Measurements from ENCODE around the gene SPDYE4.

SPDYE4 gene

GRCh38 chr17:8792646-8793045 lies 34.3 kb upstream of the SPDYE4 start:
- H3K27ac ChIP-seq: no peak overlapping the region
- TF ChIP-seq ZFX (IDR thresholded peaks at IDR 0.05; ENCODE audit: borderline replicate concordance): no peak
- TF ChIP-seq, protein P1, sequence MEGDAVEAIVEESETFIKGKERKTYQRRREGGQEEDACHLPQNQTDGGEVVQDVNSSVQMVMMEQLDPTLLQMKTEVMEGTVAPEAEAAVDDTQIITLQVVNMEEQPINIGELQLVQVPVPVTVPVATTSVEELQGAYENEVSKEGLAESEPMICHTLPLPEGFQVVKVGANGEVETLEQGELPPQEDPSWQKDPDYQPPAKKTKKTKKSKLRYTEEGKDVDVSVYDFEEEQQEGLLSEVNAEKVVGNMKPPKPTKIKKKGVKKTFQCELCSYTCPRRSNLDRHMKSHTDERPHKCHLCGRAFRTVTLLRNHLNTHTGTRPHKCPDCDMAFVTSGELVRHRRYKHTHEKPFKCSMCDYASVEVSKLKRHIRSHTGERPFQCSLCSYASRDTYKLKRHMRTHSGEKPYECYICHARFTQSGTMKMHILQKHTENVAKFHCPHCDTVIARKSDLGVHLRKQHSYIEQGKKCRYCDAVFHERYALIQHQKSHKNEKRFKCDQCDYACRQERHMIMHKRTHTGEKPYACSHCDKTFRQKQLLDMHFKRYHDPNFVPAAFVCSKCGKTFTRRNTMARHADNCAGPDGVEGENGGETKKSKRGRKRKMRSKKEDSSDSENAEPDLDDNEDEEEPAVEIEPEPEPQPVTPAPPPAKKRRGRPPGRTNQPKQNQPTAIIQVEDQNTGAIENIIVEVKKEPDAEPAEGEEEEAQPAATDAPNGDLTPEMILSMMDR (IDR thresholded peaks at IDR 0.05): no peak

DNA sequence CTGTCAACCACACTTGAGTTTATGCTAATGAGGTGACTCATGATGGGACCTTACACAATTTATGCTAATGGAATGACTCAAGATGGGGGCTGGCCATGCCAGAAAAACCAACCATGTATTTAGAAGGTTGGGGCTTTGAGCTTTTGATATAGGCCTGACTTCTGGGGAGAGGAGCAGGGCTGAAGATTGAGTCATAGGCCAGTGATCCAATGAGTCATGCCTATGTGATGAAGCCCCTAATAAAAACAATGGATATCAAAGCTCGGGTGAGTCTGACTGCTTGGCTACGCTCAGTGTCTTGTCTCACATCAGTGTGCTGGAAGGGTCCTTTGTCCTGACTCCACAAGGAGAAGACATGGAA lies 33.5 kb upstream of the SPDYE4 start:
- TF ChIP-seq, protein P1 (IDR thresholded peaks at IDR 0.05): no peak
- TF ChIP-seq ZFX (IDR thresholded peaks at IDR 0.05; ENCODE audit: borderline replicate concordance): no peak
- H3K27ac ChIP-seq: no peak overlapping the region

DNA sequence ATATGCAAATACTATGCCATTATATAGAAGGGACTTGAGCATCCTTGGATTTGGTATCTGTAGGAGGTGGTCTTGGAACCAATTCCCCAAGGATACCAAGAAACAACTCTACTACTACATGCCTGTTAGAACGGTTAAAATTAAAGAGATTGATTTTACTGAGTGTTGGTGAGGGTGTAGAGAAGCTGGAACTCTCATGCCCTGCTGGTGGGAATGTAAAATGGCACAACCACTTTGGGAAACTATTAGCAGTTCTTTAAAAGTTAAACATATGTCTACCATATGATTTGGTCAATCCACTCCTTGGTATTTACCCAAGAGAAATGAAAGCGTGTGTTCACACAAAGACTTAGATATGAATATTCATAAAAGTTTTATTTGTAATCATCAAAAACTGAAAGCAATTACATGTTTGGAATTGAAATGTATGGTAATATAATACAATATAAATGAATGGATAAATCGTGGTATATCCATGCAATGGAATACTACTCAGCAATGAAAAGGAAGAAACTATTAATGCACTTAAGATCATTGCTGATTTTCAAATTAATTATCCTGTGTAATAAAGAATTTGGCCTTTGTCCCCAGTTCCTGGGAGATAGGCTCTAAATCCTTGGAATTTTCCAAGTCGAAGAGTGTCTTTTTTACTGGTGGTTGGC lies 33.0 kb upstream of the SPDYE4 start:
- no peak for TF ChIP-seq ZFX (IDR thresholded peaks at IDR 0.05; ENCODE audit: borderline replicate concordance)
- TF ChIP-seq, protein P1 (IDR thresholded peaks at IDR 0.05): no peak
- H3K27ac ChIP-seq: no peak overlapping the region

GRCh38 chr17:8789743-8790142 lies 31.4 kb upstream of the SPDYE4 start:
- TF ChIP-seq, protein P1 (IDR thresholded peaks at IDR 0.05): no peak
- TF ChIP-seq ZFX (IDR thresholded peaks at IDR 0.05; ENCODE audit: borderline replicate concordance): no peak
- no peak overlapping the region for H3K27ac ChIP-seq

DNA sequence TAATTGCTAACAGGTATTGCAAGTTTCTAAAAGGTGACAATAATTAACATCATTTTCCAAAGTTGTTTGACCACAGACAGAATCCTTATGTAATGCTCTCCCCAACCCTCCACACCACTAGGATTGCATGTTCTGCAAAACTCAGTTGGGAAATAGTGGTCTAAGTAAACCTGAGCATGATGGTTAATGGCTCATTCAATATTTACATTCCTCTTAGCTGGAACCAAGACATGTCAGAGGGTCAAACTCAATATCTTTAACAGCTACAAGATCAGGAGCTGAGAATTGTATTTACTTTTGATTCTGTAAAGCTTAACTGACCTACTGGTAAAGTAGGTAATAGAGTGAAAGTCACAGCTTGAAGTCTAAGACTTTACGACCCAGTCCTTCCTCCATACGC lies 30.7 kb upstream of the SPDYE4 start:
- no peak overlapping the region for H3K27ac ChIP-seq
- TF ChIP-seq, protein P1 (IDR thresholded peaks at IDR 0.05): no peak
- TF ChIP-seq ZFX (IDR thresholded peaks at IDR 0.05; ENCODE audit: borderline replicate concordance): no peak

DNA sequence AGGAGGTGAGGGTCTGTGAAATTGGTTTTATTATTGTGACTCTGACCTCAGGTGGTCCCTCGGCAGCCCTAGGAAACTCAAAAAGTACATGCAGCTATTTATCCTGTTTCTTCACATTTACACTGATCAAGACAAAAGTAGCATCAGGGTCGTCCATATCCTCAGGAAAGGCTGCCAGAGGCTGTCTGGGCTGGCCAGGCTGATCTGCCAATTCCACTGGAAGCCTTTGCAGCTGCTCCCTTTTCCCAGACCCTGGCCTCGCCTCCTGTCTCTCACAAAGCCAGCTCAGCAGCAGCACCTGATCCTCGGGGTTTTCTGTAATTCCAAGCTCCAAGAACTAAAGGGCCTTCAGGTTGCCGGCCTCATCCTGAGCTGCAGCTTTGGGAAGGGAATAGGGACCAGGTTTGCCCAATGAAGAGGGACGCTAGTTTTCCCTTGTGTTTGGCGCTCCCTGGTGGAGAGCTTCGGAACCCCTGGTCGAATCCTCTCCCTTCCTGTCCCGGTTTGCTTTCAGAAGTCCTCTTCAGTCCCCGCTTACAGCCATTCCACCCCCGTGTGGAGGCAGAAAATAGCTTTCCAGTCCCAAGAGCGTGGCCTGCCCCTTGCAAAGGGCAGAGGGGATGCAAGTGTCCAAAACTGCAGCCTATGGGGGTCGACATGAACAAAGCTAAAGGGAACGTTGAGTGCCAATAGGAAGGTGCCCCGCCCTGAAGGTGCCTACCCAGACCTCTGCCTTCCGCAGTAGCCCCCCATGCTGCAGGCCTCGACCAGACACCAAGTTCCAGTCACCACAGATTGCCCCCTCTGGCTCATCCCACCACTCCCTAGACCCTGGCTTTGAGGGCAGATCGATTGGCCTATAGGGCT lies 27.4 kb upstream of the SPDYE4 start:
- TF ChIP-seq, protein P1 (IDR thresholded peaks at IDR 0.05): peak; percentile 87
- no peak for TF ChIP-seq ZFX (IDR thresholded peaks at IDR 0.05; ENCODE audit: borderline replicate concordance)

DNA sequence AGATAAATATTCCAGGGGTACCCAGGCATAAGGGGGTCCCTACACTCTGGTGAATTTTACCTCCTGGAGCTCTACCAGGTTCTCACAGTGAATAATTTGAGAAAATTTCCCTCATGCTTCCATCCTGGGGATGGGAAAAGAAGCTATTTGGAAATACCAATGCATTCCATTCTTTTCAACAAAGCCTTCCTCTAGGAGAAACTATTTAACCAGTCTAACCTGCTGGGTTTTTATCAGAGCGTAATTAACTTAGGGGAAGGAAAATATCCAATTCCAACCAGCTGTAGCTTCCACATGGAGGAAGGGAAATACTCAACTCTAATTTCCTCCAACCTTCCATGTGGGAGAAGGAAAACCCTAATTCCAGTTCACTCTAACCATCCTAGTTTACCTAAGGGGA lies 23.8 kb upstream of the SPDYE4 start:
- no peak for TF ChIP-seq ZFX (IDR thresholded peaks at IDR 0.05; ENCODE audit: borderline replicate concordance)
- TF ChIP-seq, protein P1 (IDR thresholded peaks at IDR 0.05): no peak
- H3K27ac ChIP-seq: no peak overlapping the region

More for the DNA sequence above, 27.4 kb upstream of the SPDYE4 start:
- no peak overlapping the region for H3K27ac ChIP-seq

All from 22Rv1 (cell line).